ENCODE data around the gene CD180.

Gene CD180

DNA sequence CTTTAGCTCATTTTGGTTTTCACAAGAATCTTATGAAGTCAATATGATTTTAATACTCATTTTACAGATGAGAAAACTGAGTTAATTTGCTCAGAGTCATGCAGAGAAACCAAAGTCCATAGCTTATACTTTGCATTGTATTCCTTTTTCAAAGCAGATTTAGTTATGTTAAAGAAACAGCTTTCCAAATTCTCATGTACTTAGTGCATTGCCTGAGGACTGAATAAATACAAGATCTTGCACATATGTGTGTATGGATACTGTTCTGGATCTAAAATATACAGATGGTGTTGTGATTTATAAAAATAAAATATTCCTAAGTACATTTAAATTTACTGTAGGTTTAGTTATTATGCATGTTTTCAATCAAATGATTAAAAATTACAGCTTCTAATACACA lies 43.5 kb upstream of the CD180 start:
- Histone ChIP-seq H2AFZ (ENCODE audit: low read depth, low read length) (no peak overlapping the region), H3K4me1 (ENCODE audit: low read length) (no peaks in the 10 kb centered on the region), H3K27me3 (ENCODE audit: low read depth, low read length) (no peaks in the 10 kb centered on the region), H3K36me3 (replicated peaks; ENCODE audit: low read depth, low read length) (no peaks in the 10 kb centered on the region), H4K20me1 (ENCODE audit: insufficient read depth, low read length) (no peaks in the 10 kb centered on the region), H3K9me3 (ENCODE audit: insufficient read depth, low read length) (no peaks in the 10 kb centered on the region), H3K79me2 (ENCODE audit: low read length) (no peaks in the 10 kb centered on the region), H3K4me3 (ENCODE audit: low read length) (no peak overlapping the region), H3K4me2 (ENCODE audit: low read length) (no peak overlapping the region), H3K9ac (ENCODE audit: low read length) (no peak overlapping the region), H3K27ac (ENCODE audit: low read length) (no peak overlapping the region)
- no peak for TF ChIP-seq EZH2phosphoT487 (IDR thresholded peaks at IDR 0.05; ENCODE audit: low read depth)

DNA sequence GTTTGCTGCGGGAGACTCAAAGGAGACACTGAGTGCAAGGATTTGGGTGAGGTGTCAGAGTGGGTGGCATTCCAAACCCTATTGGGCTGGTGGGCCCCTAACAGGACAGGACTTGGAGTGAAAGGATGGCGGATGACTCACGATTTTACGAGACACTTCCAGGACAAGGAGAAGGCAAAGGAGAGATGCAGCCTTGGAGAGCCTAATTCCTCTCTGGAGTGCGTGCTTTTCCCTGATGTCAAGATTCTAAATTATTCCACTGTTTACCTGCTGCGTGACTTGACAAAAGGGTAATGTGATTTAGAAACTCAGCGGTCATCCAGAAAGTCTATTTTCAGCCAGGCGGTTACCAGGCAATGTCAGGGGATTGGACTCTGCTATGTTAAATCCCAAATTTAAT lies 41.6 kb upstream of the CD180 start:
- no peaks in the 10 kb centered on the region for H3K79me2 ChIP-seq (ENCODE audit: low read length)
- no peak overlapping the region for H3K27ac ChIP-seq (ENCODE audit: low read length)
- no peak overlapping the region for H3K9ac ChIP-seq (ENCODE audit: low read length)
- TF ChIP-seq EZH2phosphoT487 (IDR thresholded peaks at IDR 0.05; ENCODE audit: low read depth): no peak
- TF ChIP-seq, protein P1, sequence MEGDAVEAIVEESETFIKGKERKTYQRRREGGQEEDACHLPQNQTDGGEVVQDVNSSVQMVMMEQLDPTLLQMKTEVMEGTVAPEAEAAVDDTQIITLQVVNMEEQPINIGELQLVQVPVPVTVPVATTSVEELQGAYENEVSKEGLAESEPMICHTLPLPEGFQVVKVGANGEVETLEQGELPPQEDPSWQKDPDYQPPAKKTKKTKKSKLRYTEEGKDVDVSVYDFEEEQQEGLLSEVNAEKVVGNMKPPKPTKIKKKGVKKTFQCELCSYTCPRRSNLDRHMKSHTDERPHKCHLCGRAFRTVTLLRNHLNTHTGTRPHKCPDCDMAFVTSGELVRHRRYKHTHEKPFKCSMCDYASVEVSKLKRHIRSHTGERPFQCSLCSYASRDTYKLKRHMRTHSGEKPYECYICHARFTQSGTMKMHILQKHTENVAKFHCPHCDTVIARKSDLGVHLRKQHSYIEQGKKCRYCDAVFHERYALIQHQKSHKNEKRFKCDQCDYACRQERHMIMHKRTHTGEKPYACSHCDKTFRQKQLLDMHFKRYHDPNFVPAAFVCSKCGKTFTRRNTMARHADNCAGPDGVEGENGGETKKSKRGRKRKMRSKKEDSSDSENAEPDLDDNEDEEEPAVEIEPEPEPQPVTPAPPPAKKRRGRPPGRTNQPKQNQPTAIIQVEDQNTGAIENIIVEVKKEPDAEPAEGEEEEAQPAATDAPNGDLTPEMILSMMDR (IDR thresholded peaks at IDR 0.05; ENCODE audit: low read depth, low read length): no peak
- H3K9me3 ChIP-seq (ENCODE audit: insufficient read depth, low read length): no peaks in the 10 kb centered on the region
- no peaks in the 10 kb centered on the region for H4K20me1 ChIP-seq (ENCODE audit: insufficient read depth, low read length)
- no peak overlapping the region for H3K4me3 ChIP-seq (ENCODE audit: low read length)
- H3K27me3 ChIP-seq (ENCODE audit: low read depth, low read length): no peaks in the 10 kb centered on the region
- H3K36me3 ChIP-seq (replicated peaks; ENCODE audit: low read depth, low read length): no peaks in the 10 kb centered on the region
- H3K4me2 ChIP-seq (ENCODE audit: low read length): no peak overlapping the region
- no peaks in the 10 kb centered on the region for H3K4me1 ChIP-seq (ENCODE audit: low read length)
- no peak overlapping the region for H2AFZ ChIP-seq (ENCODE audit: low read depth, low read length)

DNA sequence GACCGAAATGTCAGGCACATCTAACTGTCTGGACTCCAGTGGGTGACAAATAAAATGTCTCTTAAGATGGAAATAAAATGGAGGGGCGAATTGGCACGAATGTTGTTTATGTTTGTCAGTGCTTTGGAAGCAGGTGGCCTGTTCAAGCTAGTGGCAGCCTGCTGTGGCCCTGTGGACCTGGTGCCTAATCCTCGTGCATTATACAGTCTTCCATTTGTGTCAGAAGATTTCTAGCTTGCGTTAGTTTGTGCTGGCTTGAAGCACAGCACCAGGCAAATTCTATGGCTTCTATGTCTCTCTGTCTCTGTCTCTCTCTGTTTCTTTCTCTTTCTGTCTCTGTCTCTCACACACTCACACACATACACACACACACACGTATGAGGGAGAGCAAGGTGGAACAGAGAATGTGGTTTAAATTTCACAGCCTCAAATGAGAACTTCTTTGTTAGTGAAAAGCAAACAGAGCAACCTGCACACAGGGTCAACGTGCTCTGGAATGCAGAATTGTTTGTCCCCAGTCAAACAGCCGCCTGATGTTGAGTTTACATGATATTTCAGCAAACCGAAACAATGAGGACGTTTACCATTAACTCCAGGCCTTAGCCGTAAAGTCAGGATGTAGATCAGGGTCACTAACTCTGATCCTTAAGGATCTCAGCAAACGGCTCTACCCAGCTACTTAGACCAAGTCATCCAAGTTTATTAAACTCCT lies 39.0 kb upstream of the CD180 start:
- Histone ChIP-seq H3K27ac (ENCODE audit: low read length) (no peak overlapping the region), H3K4me1 (ENCODE audit: low read length) (no peaks in the 10 kb centered on the region), H3K79me2 (ENCODE audit: low read length) (no peaks in the 10 kb centered on the region), H3K36me3 (replicated peaks; ENCODE audit: low read depth, low read length) (no peaks in the 10 kb centered on the region), H3K9ac (ENCODE audit: low read length) (no peak overlapping the region), H3K4me3 (ENCODE audit: low read length) (no peak overlapping the region), H3K4me2 (ENCODE audit: low read length) (no peak overlapping the region), H3K9me3 (ENCODE audit: insufficient read depth, low read length) (no peaks in the 10 kb centered on the region), H3K27me3 (ENCODE audit: low read depth, low read length) (no peaks in the 10 kb centered on the region), H4K20me1 (ENCODE audit: insufficient read depth, low read length) (no peaks in the 10 kb centered on the region), H2AFZ (ENCODE audit: low read depth, low read length) (no peak overlapping the region)
- no peak for TF ChIP-seq EZH2phosphoT487 (IDR thresholded peaks at IDR 0.05; ENCODE audit: low read depth)
- TF ChIP-seq, protein P1 (IDR thresholded peaks at IDR 0.05; ENCODE audit: low read depth, low read length): no peak

DNA sequence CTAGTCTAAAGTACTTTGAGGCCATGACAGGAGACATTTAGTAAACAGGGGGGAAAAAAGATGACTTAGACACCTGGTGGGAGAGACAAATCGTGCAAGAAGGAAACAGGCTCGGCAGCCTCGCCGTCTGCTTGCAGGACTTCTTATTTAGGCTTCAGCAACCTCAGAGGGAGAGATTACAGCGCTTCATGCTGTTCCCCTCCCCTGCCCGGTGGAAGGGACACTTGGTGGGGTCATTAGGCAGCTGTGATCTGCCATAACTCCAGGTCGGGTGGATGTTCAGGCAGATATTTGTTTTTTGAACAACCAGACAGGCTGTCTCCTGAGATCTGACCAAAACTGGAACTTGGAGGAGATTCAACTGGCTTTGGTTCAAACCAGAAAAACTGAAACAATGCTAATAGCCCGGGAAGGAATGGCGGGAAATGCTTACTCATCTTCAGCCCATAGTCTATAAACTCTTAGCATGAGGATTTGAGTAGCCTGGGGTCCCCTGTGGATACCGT lies 38.1 kb upstream of the CD180 start:
- Histone ChIP-seq H3K9ac (ENCODE audit: low read length) (no peak overlapping the region), H3K4me3 (ENCODE audit: low read length) (no peak overlapping the region), H2AFZ (ENCODE audit: low read depth, low read length) (no peak overlapping the region), H3K79me2 (ENCODE audit: low read length) (no peaks in the 10 kb centered on the region), H3K4me2 (ENCODE audit: low read length) (no peak overlapping the region), H3K9me3 (ENCODE audit: insufficient read depth, low read length) (no peaks in the 10 kb centered on the region), H4K20me1 (ENCODE audit: insufficient read depth, low read length) (no peaks in the 10 kb centered on the region), H3K27me3 (ENCODE audit: low read depth, low read length) (no peaks in the 10 kb centered on the region), H3K27ac (ENCODE audit: low read length) (no peak overlapping the region), H3K4me1 (ENCODE audit: low read length) (no peaks in the 10 kb centered on the region), H3K36me3 (replicated peaks; ENCODE audit: low read depth, low read length) (no peaks in the 10 kb centered on the region)
- TF ChIP-seq, protein P1 (IDR thresholded peaks at IDR 0.05; ENCODE audit: low read depth, low read length): no peak
- no peak for TF ChIP-seq EZH2phosphoT487 (IDR thresholded peaks at IDR 0.05; ENCODE audit: low read depth)
